ENCODE results near the gene ZBTB32.

GRCh38 chr19:35665157-35665556 lies 39.2 kb upstream of the ZBTB32 start:
- no peak for TF ChIP-seq EZH2 (IDR thresholded peaks at IDR 0.05; ENCODE audit: borderline replicate concordance, low read length)
- TF ChIP-seq, protein P1, sequence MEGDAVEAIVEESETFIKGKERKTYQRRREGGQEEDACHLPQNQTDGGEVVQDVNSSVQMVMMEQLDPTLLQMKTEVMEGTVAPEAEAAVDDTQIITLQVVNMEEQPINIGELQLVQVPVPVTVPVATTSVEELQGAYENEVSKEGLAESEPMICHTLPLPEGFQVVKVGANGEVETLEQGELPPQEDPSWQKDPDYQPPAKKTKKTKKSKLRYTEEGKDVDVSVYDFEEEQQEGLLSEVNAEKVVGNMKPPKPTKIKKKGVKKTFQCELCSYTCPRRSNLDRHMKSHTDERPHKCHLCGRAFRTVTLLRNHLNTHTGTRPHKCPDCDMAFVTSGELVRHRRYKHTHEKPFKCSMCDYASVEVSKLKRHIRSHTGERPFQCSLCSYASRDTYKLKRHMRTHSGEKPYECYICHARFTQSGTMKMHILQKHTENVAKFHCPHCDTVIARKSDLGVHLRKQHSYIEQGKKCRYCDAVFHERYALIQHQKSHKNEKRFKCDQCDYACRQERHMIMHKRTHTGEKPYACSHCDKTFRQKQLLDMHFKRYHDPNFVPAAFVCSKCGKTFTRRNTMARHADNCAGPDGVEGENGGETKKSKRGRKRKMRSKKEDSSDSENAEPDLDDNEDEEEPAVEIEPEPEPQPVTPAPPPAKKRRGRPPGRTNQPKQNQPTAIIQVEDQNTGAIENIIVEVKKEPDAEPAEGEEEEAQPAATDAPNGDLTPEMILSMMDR (conservative IDR thresholded peaks at IDR 0.05 in 1 of 2, IDR thresholded peaks at IDR 0.05 in 1 of 2; ENCODE audit: extremely low read depth in 1 of 2, insufficient read depth in 1 of 2, low read depth in 1 of 2, low read length in 2 of 2): no peak

All from mammary epithelial cell (primary cell).